HUES64 (cell line): ENCODE data around the gene PAN3.
A peak's percentile ranks its signal among the peaks of the same experiment; 100 is the strongest.

Experiments used
- H3K27ac ChIP-seq: 2 replicates; pipeline ENCODE4 v1.7.0; 2013; ENCODE audit warnings: low read depth, low read length, inconsistent platforms
- H3K27me3 ChIP-seq: 2 replicates; pipeline ENCODE4 v1.6.1; 2013; ENCODE audit warnings: mild to moderate bottlenecking, low read length; ENCODE audit not compliant: insufficient read depth
- H3K36me3 ChIP-seq: 2 replicates; pipeline ENCODE4 v1.6.1; 2013; ENCODE audit warnings: mild to moderate bottlenecking, low read length; ENCODE audit not compliant: insufficient read depth
- H3K4me1 ChIP-seq: 2 replicates; pipeline ENCODE4 v1.6.1; 2013; ENCODE audit warnings: mild to moderate bottlenecking, low read length, moderate library complexity; ENCODE audit not compliant: insufficient read depth
- H3K4me3 ChIP-seq: 2 replicates; pipeline ENCODE4 v1.5.1; 2013; ENCODE audit warnings: mild to moderate bottlenecking, low read length, moderate library complexity
- H3K9ac ChIP-seq: 2 replicates; pipeline ENCODE4 v1.6.1; 2013; ENCODE audit warnings: mild to moderate bottlenecking, low read depth, low read length
- H3K9me3 ChIP-seq: 2 replicates; pipeline ENCODE4 v1.6.1; 2013; ENCODE audit warnings: low read depth, low read length; ENCODE audit not compliant: insufficient read depth
- WGBS: fragments of 150-250, 120-280 bp; methylation state at CpG from one replicate; pipeline ENCODE4 v1.1.7; 2013; ENCODE audit warnings: missing lambda C conversion rate; 5-methylcytosine and 5-hydroxymethylcytosine counted together

PAN3 gene

DNA sequence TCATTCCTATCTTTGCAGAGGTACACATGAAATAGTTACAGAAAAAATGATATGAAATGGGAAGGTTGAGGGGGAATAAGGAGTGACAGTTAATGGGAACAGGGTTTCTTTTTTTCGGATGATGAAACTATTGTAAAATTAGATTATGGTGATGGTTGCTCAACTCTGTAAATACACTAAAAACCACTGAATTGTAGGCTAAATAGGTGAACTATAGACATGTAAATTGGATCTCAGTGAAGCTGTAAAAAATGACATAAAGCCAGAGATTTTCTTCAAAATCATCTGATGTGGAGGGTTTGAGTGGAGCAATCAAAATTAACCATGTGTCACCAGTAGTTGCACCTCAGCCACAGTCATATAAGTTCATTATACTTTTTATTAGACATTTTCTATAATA, 31.4 kb upstream of the PAN3 start:
- H3K27me3 ChIP-seq, result peaks cover 16% of the 10 kb centered on the region
- H3K4me1 ChIP-seq, result no peaks in the 10 kb centered on the region
- no peak overlapping the region for H3K27ac ChIP-seq
- H3K9me3 ChIP-seq, result no peaks in the 10 kb centered on the region
- no peak overlapping the region for H3K9ac ChIP-seq
- no peaks in the 10 kb centered on the region for H3K36me3 ChIP-seq
- no peak overlapping the region for H3K4me3 ChIP-seq
- WGBS, result no CpG with 5 or more reads among the region's 1 CpG

DNA sequence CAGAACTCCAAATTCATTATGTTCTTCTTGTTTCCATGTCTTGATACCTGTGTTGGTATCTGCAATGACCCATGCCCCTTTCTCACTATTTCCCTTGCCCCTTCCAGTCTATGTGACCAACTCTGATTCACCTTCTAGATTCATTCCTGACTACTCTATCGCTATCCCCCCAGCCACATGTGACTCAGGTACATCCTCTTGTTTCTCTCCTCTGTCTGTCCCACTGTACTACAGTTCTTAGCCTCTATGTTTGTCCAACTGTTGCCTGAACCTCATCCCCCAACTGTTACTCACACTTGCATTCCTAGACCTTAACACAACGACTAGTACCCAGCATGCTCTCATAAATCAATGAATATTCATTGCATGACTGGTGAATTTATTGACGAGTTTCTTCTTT, 27.9 kb upstream of the PAN3 start:
- Histone ChIP-seq H3K4me3 (no peak overlapping the region), H3K36me3 (no peaks in the 10 kb centered on the region), H3K9me3 (no peaks in the 10 kb centered on the region), H3K4me1 (no peaks in the 10 kb centered on the region), H3K27ac (no peak overlapping the region), H3K9ac (no peak overlapping the region), H3K27me3 (no peaks in the 10 kb centered on the region)
- 62% methylated on average over 2 of the region's 3 CpGs for WGBS

DNA sequence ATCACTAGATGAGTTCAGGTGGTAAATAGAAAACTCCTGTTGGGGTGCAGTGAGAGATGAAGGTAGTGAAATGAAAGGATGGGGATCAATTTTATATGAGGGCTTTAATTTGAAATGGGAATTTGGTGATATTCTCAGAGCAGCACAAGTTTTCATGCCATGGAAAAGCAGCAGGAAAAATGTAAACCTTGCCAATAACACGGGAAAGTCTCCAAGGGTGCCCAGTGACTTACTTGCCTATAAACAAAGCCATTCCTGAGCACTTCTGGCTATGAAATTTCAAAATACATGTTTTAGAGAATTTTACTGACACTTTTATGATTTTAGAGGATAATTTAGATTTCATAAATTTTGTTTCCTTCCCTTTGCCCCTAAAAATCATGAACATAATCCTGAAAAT, 21.6 kb upstream of the PAN3 start:
- Histone ChIP-seq H3K27ac (no peak overlapping the region), H3K9ac (no peak overlapping the region), H3K4me3 (no peak overlapping the region), H3K4me1 (no peaks in the 10 kb centered on the region), H3K27me3 (no peaks in the 10 kb centered on the region), H3K9me3 (no peaks in the 10 kb centered on the region), H3K36me3 (no peaks in the 10 kb centered on the region)
- WGBS, result 83% methylated on average over 1 of the region's 1 CpG

DNA sequence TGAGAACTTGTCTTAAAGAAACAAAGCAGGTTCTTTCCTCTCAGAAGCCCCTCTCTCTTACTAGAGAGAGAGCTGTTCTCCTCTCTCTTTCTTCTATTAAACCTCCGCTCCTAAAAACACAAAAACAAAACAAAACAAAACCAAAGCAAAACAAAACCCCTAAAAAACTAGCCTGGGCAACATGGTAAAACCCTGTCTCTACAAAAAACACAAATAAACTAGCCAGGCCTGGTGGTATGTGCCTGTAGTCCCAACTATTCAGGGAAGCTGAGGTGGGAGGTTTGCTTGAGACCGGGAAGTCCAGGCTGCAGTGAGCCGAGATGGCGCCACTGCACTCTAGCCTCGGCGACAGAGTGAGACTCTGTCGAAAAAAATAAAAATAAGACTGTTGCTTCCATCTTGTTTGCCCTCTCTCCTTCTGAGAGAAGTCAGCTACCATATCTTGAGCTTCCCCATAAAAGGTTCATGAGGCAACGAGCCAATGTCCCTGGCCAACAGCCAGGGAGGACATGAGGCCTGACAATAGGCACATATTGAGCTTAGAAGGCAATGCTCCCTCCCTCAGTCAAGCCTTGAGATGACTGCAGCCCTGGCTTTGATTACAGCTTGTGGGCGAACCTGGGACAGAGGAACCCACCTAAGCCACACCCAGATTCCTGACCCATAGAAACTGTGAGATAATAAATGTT, 20.5 kb upstream of the PAN3 start:
- H3K9ac ChIP-seq, result no peak overlapping the region
- H3K36me3 ChIP-seq, result no peaks in the 10 kb centered on the region
- no peaks in the 10 kb centered on the region for H3K9me3 ChIP-seq
- WGBS, result 77% methylated on average over 9 of the region's 9 CpGs
- H3K4me3 ChIP-seq, result no peak overlapping the region
- H3K27me3 ChIP-seq, result no peaks in the 10 kb centered on the region
- no peaks in the 10 kb centered on the region for H3K4me1 ChIP-seq
- no peak overlapping the region for H3K27ac ChIP-seq

DNA sequence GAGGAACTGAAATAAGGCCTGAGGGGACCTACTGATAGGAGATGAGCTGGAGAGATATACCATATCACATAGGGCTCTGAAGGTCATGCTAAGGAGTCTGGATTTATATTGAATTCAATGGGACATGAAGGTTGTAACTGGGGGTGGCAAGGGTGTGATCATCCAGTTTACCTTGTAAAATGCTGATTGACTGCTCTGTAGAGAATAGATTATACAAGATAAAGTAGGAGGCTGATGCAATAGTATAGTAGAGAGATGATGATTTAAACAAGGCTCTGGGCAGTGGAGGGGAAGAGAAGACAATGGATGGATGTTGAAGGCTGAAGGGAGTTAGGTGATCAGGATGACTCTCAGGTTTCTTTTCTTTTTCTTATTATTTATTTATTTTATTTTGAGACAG, 18.0 kb upstream of the PAN3 start:
- Histone ChIP-seq H3K4me1 (no peaks in the 10 kb centered on the region), H3K27ac (no peak overlapping the region), H3K9me3 (no peaks in the 10 kb centered on the region), H3K36me3 (no peaks in the 10 kb centered on the region), H3K9ac (no peak overlapping the region), H3K27me3 (no peaks in the 10 kb centered on the region), H3K4me3 (no peak overlapping the region)

DNA sequence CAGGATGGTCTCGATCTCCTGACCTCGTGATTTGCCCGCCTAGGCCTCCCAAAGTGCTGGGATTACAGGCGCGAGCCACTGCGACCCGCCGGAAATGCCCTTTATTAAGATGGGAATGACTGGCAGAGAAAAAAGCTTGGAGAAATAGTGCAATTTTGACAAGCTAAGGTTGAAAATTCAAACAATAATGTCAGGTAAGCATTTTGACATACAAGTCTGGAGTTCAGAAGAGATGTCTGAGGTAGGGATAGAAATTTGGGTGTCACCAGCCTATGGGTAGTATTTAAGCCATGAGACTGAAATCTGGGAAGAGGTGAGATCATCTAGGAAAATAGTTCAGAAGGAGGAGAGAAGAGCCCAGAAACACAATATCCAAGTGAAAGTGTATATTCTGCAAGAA, 17.1 kb upstream of the PAN3 start:
- Histone ChIP-seq H3K36me3 (no peaks in the 10 kb centered on the region), H3K27me3 (no peaks in the 10 kb centered on the region), H3K9ac (no peak overlapping the region), H3K27ac (no peak overlapping the region), H3K4me1 (no peaks in the 10 kb centered on the region), H3K4me3 (no peak overlapping the region), H3K9me3 (no peaks in the 10 kb centered on the region)
- 95% methylated on average over 8 of the region's 8 CpGs for WGBS

DNA sequence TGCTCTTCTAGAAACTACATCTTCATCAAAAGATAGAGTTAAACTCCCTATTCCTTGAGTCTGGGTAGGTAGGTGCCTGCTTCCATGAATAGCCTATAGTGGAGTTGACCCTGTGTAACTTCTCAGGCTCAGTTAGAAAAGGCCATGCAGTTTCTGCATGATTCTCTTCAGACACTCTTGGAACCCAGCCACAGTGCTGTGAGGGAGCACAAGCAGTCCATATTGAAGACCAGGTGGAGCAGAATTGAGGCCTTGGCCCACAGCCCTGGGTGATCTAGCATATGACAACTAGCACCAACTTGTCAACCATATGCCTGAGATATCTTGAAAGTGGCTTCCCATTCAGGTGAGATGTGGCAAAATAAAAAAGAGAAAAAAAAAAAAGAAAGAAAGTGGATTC, 10.3 kb upstream of the PAN3 start:
- Histone ChIP-seq H3K27me3 (no peaks in the 10 kb centered on the region), H3K9me3 (no peaks in the 10 kb centered on the region), H3K27ac (no peak overlapping the region), H3K9ac (no peak overlapping the region), H3K4me1 (no peaks in the 10 kb centered on the region), H3K4me3 (no peak overlapping the region), H3K36me3 (no peaks in the 10 kb centered on the region)

DNA sequence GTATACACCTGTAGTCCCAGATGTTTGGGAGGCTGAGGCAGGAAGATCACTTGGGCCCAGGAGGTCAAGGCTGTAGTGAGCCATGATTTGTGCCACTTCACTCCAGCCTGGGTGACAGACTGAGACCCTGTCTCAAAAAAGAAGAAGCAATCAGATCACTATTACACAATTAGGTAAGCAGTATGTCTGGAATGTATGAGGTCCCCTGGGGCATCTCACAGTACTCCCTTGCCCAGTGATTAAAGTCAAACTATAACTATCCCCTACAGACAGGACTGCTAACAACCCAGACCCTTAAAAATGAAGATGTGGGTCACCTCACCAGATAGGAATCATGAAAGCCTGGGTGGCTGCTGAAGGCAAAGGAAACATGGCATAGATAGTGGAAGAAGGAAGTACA, 9.4 kb upstream of the PAN3 start:
- Histone ChIP-seq H3K4me3 (no peak overlapping the region), H3K27ac (no peak overlapping the region), H3K4me1 (no peaks in the 10 kb centered on the region), H3K9me3 (no peaks in the 10 kb centered on the region), H3K27me3 (no peaks in the 10 kb centered on the region), H3K9ac (no peak overlapping the region), H3K36me3 (no peaks in the 10 kb centered on the region)

DNA sequence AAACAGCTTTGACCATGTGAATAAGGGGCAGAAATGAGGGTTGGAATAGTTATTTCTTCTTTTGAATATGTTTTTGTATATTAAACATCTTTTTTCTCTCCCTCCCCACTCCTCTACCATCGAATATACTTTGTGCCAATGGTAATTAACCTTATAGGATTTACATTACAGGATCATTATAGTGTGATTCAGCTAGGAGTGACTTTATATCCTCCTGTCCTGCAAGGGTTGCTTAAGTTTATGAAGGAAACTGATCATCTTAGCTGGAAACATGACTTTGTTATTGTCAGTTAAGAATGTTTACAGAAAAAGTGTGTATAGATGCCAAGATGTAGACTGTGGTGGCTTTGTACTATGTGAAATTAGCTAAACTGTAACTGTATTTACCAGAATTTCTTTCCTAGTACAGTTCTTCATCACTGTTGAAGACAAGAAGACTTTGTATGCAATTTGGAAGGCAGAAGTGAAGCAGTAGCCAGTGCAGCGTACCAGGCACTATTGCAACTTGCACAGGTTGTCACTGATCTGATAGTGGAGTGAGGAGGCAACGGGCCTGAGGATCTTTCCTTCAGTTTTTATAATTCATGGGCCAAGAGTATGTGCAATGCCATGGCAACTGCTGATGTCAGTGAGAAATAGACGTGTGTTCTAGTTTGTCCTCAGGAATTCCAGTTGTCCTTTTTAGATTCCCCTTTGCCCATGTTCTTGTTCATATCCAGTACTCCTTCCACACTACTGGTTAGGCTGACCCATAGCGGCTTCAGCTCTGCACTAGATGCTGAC, 8.2 kb upstream of the PAN3 start:
- no peaks in the 10 kb centered on the region for H3K36me3 ChIP-seq
- no peaks in the 10 kb centered on the region for H3K4me1 ChIP-seq
- H3K4me3 ChIP-seq, result no peak overlapping the region
- H3K27me3 ChIP-seq, result no peaks in the 10 kb centered on the region
- WGBS, result 91% methylated on average over 4 of the region's 5 CpGs
- H3K9ac ChIP-seq, result no peak overlapping the region
- H3K9me3 ChIP-seq, result no peaks in the 10 kb centered on the region
- no peak overlapping the region for H3K27ac ChIP-seq

DNA sequence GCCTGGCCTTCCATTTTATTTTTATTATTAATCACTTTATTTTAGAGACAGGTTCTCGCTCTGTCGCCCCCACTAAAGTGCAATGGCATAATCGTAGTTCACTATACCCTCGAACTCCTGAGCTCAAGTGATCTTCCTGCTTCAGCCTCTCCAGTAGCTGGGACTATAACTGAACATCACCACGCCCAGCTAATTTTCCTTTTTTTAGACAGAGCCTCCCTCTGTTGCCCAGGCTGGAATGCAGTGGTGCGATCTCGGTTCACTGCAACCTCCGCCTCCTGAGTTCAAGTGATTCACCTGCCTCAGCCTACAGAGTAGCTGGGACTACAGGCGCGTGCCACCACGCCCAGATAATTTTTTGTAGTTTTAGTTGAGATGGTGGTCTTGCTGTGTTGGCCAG, 6.7 kb upstream of the PAN3 start:
- Histone ChIP-seq H3K9ac (no peak overlapping the region), H3K4me1 (no peaks in the 10 kb centered on the region), H3K4me3 (no peak overlapping the region), H3K9me3 (no peaks in the 10 kb centered on the region), H3K36me3 (no peaks in the 10 kb centered on the region), H3K27ac (no peak overlapping the region), H3K27me3 (no peaks in the 10 kb centered on the region)
- WGBS, result 93% methylated on average over 11 of the region's 11 CpGs

DNA sequence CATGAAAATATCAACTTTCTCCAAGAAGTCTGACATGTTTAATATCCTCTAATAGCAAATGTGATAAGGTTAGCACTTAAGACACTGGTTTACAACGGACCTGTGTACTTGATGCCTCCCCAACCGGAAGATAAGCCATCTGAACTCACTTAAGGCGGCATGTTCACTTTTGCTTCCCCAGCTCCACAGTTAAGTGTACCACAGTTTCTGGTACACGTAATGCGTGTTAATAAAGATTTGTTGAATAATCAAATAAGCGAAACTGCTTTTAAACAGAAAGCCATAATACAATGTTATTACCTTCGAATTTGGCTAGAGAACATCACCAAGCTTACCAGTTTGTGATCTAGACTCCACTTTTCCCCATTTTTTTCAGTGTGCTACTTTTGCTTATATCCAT, 1.4 kb upstream of the PAN3 start:
- no peaks in the 10 kb centered on the region for H3K9me3 ChIP-seq
- WGBS, result 87% methylated on average over 7 of the region's 7 CpGs

More for the DNA sequence above, 1.4 kb upstream of the PAN3 start:
- Histone ChIP-seq H3K27ac (no peak overlapping the region; the same call in 1 of the 2 replicates), H3K27me3 (no peaks in the 10 kb centered on the region), H3K4me1 (peaks cover 10% of the 10 kb centered on the region), H3K9ac (peak overlapping the region; percentile 94), H3K36me3 (no peaks in the 10 kb centered on the region), H3K4me3 (peak overlapping the region; percentile 77)
